ENCODE measurements around the gene GNG4.
"Not testable (repeated sequence)": the region's sequence is repeated elsewhere in the genome, so short reads cannot be mapped to it uniquely, and the experiment has no call there.

Gene GNG4

GRCh38 chr1:235579891-235580290, 69.7 kb downstream of the GNG4 start:
- no peak for DNase-seq

GRCh38 chr1:235575597-235575996, 74.0 kb downstream of the GNG4 start:
- DNase-seq = no peak

- no peak for DNase-seq
Measured at GRCh38 chr1:235573880-235574279, 75.7 kb downstream of the GNG4 start.

GRCh38 chr1:235572971-235573370, 76.6 kb downstream of the GNG4 start:
- DNase-seq = not testable (repeated sequence)

- no peak for DNase-seq
Measured at GRCh38 chr1:235571482-235571881, 78.1 kb downstream of the GNG4 start.

GRCh38 chr1:235567812-235568503, 81.6 kb downstream of the GNG4 start:
- DNase-seq = no peak

GRCh38 chr1:235566084-235566483, 83.5 kb downstream of the GNG4 start:
- DNase-seq = no peak

- DNase-seq = no peak
Measured at GRCh38 chr1:235563513-235564061, 86.0 kb downstream of the GNG4 start.

- DNase-seq = no peak
Measured at GRCh38 chr1:235562589-235562988, 87.0 kb downstream of the GNG4 start.

GRCh38 chr1:235558621-235559169, 90.9 kb downstream of the GNG4 start:
- DNase-seq = no peak

GRCh38 chr1:235557495-235557894, 92.1 kb downstream of the GNG4 start:
- DNase-seq = no peak

GRCh38 chr1:235556807-235557206, 92.8 kb downstream of the GNG4 start:
- no peak for DNase-seq

- no peak for DNase-seq
Measured at GRCh38 chr1:235553112-235553551, 96.5 kb downstream of the GNG4 start.

- no peak for DNase-seq
Measured at GRCh38 chr1:235552146-235552716, 97.4 kb downstream of the GNG4 start.

- DNase-seq = no peak
Measured at GRCh38 chr1:235549351-235550139, 100.0 kb downstream of the GNG4 start.

- not testable (repeated sequence) for DNase-seq
Measured at GRCh38 chr1:235546369-235547155, 103.0 kb downstream of the GNG4 start.

GRCh38 chr1:235545292-235545930, 104.2 kb downstream of the GNG4 start:
- DNase-seq = no peak

- DNase-seq = not testable (repeated sequence)
Measured at GRCh38 chr1:235542845-235543244, 106.7 kb downstream of the GNG4 start.

- DNase-seq = no peak
Measured at GRCh38 chr1:235533476-235534168, 116.0 kb downstream of the GNG4 start.

GRCh38 chr1:235532360-235532759, 117.2 kb downstream of the GNG4 start:
- DNase-seq = no peak

- peak; percentile 27 for DNase-seq
Measured at GRCh38 chr1:235527196-235527814, 122.3 kb downstream of the GNG4 start.

Data from islet precursor cell (in vitro differentiated cells).